Measurements from ENCODE around the gene ERGIC2. TPM values are rescaled to one million over a fixed set of nuclear protein-coding genes. Genes with fewer than 3 reads are reported as not detected.
"Not testable (repeated sequence)": the region's sequence is repeated elsewhere in the genome, so short reads cannot be mapped to it uniquely, and the experiment has no call there.

ERGIC2 gene
- total RNA-seq, 1 experiment from 2014 or later = 117 TPM

DNA sequence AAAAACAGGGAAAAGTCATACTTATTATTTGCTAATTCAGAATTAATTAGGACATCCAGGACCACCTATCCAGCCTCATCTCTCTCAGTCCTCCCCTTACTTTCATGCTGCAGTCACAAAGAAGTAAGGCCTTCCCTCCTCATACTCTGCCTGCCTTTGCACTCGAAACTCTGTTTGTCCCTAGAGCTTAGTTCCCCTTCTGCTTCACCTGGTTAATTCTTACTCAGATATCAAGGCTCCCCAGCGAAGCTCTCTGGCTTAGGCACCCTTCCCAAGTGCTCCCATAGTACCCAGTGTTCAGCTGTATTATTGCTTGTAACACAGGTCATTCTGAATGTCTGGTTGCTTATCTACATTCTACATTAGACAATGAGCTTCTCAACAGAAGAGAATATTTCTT lies 81.3 kb downstream of the ERGIC2 start:
- no peak for DNase-seq (ENCODE audit: low spot score)

DNA sequence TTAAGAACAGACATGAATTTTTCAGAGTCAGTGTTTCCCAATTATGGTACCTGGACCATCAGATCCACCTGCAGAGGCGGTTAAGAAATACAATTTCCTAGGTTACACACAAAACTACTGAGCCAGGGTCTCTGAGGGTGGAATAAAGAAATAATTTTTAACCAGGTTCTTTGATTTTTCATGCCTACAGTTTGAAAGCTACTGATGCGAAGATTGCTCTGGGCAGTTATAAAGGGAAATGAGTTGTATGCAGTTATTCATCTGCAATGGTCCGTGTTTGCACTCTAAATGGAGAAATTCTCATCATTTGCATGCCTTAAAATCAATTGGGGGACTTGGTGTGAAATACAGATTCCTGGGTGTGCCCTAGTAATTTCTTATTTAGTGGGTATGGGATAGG lies 89.7 kb downstream of the ERGIC2 start:
- DNase-seq (ENCODE audit: low spot score) = no peak

DNA sequence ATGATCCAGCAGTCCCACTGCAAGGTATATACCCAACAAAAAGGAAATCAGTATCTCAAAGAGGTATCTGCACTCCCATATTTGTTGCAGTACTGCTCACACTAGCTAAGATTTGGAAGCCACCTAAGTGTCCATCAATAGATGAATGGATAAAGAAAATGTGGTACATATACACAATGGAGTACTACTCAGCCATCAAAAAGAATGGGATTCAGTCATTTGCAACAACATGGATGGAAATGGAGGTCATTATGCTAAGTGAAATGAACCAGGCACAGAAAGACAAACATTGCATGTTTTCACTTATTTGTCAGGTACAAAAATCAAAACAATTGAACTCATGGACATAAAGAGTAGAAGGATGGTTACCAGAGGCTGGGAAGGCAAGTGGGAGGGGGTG lies 90.5 kb downstream of the ERGIC2 start:
- DNase-seq (ENCODE audit: low spot score) = not testable (repeated sequence)

DNA sequence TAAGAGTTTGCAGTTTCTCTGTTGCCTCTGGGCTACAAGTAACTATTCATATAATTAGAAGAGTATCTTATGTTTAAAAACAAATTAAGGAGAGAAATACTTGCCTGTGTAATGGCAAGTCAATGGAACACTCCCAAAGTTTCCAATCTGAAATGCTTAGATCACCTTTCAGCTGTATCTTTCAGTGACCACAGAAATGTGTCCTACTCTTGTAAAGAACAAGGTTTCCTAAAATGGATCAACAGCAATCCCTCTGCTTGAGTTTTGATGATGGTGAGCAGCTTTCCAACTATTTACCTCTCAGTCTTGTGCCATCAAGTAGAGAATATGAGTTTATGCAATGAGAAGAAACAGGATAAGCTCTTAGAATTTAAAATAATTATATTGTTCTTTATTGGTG lies 92.9 kb downstream of the ERGIC2 start:
- no peak for DNase-seq (ENCODE audit: low spot score)

DNA sequence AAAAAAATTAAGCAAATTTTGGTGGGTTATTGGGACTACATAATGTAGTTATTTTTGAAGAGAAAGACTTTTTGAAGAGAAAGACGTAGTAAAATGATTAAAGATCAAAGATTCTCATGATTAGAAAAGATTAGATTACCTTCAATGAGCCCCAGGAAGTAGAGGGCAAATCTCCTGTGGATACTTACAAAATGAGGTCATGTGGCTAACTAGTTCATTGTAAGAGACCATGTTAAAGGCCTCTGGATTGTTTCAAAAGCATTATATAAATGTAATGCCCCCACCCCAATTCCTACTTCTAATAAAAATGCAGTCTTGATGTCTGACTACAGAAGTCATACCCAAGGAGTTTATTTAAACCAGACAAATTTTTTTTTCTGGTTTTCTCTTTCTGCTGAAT lies 93.3 kb downstream of the ERGIC2 start:
- no peak for DNase-seq (ENCODE audit: low spot score)

Other genes with a start within 250 kb of the ERGIC2 start
- gene FAR2, start 231.9 kb downstream of the ERGIC2 start, total RNA-seq (2014; rRNA removed; shearing (Covaris generic)) = 3.2 and 3.3 TPM in 2 replicates
- gene OVCH1, start 116.5 kb upstream of the ERGIC2 start, total RNA-seq (2014; rRNA removed; shearing (Covaris generic)) = not detected in 2 replicates

Data from H4 (cell line).